Mesenteric fat pad (tissue), 1 donor: ENCODE results near the gene NFKBIB. TPM values are rescaled to one million over a fixed set of nuclear protein-coding genes. Genes with fewer than 3 reads are reported as not detected.
"Not testable (repeated sequence)": the region's sequence is repeated elsewhere in the genome, so short reads cannot be mapped to it uniquely, and the experiment has no call there.

ENCODE experiments used
- DNase-seq: peaks from one replicate; pipeline ENCODE4 v3.0.0-alpha.2; 2020; ENCODE audit warnings: low spot score
- long read RNA-seq: library from polyadenylated mRNA; unstranded; transcript quantifications from one replicate; pipeline ENCODE4 v2.0.0, GENCODE V29; 2020
- total RNA-seq: library from RNA; stranded (reverse); fragmentation: NEBNext Ultra II Directional; extraction: Animal tissue kit (Norgen Biotek cat#: 25700); gene quantifications from one replicate; pipeline ENCODE4 v1.2.1, GENCODE V29; 2021
- donor health status: DM: yes; HTN: yes; CAD: no.

The NFKBIB gene, protein sequence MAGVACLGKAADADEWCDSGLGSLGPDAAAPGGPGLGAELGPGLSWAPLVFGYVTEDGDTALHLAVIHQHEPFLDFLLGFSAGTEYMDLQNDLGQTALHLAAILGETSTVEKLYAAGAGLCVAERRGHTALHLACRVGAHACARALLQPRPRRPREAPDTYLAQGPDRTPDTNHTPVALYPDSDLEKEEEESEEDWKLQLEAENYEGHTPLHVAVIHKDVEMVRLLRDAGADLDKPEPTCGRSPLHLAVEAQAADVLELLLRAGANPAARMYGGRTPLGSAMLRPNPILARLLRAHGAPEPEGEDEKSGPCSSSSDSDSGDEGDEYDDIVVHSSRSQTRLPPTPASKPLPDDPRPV
- 24.2 TPM for total RNA-seq
- long read RNA-seq, transcript NFKBIB-204 (5 exons, 1,929 nt): major isoform, 25 of 54 reads
- long read RNA-seq, transcript NFKBIB-203 (5 exons, 2,200 nt): minor isoform, 6 of 54 reads
- long read RNA-seq, transcript NFKBIB-201 (6 exons, 1,159 nt): minor isoform, 15 of 54 reads
- long read RNA-seq, partial matches to known transcripts: 4 of 54 reads
- long read RNA-seq, other reads (novel, unspliced or antisense): 4 of 54 reads

DNA sequence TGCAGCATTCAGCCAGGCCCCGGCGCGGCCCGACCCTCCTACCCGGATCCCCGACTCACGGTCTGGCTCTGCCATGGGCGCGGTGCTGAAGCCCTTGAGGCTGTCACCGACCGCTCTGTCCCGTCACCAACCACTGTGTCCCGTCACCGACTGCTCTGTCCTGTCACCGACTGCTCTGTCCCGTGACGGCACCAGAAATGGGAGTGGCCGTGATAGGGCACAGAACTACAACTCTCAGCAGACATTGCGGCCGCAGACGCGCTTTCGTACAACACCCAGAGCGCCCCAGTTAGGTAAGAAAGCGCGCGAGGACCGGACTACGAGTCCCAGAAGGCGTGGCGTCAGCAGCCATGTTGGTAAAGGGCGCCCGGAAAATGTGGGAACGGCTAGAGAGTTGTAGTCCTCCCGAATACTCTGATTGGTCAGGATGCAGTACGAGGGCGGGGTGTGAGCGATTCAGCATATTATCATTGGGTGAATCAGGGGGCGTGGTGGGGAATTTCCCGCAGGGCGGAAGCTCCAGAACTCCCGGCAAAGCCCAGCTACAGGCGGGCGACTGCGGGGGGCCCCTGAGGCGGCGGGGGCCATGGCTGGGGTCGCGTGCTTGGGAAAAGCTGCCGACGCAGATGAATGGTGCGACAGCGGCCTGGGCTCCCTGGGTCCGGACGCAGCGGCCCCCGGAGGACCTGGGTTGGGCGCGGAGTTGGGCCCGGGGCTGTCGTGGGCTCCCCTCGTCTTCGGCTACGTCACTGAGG is at the start of gene NFKBIB, which contains the start of gene SIRT2:
NFKBIB (plus strand) TSS at position 523 of the 755 bp plus-strand sequence; CDS start at position 587, 64 bp downstream.
SIRT2 (minus strand) TSS at position 172 of the 755 bp plus-strand sequence; CDS start at position 75, 97 bp downstream.
- peak; percentile 99 for DNase-seq

DNA sequence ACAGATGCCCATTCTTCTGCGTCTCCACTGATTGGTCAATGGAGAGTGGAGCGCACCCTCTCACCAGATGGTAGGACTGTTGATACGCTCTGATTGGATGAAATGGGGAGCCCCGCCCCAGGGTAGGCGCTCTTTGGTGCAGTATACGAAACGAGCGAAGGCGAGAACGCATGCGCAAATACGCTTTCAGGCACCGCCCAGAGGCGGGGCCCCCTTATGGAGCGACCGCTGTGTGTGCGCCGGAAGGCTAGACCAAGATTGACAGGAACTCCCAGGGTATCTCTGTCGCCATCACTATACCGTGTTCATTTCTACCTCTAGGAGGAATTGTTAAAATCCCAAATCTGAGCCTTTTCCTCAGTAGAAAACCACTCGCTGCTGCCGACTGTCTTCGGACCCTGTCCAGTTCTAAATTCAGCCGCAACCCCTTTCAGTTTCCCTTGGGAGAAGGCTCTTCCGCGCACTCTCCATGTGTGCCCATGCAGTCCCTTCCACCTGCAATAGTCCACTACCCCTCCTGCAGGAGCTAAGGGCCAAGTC is 49.3 kb upstream of the NFKBIB start:
- DNase-seq: peak; percentile 99

- DNase-seq: no peak
Measured at GRCh38 chr19:38850976-38851621, 48.7 kb upstream of the NFKBIB start.

- peak; percentile 98 for DNase-seq
Measured at GRCh38 chr19:38851622-38852230, 48.0 kb upstream of the NFKBIB start.

GRCh38 chr19:38852231-38853044 is 47.3 kb upstream of the NFKBIB start:
- DNase-seq: no peak

- DNase-seq: no peak
Measured at GRCh38 chr19:38853214-38853613, 46.6 kb upstream of the NFKBIB start.

- not testable (repeated sequence) for DNase-seq
Measured at GRCh38 chr19:38854961-38855360, 44.8 kb upstream of the NFKBIB start.

GRCh38 chr19:38855751-38856150 is 44.0 kb upstream of the NFKBIB start:
- not testable (repeated sequence) for DNase-seq

- DNase-seq: no peak
Measured at GRCh38 chr19:38856813-38857212, 43.0 kb upstream of the NFKBIB start.

DNA sequence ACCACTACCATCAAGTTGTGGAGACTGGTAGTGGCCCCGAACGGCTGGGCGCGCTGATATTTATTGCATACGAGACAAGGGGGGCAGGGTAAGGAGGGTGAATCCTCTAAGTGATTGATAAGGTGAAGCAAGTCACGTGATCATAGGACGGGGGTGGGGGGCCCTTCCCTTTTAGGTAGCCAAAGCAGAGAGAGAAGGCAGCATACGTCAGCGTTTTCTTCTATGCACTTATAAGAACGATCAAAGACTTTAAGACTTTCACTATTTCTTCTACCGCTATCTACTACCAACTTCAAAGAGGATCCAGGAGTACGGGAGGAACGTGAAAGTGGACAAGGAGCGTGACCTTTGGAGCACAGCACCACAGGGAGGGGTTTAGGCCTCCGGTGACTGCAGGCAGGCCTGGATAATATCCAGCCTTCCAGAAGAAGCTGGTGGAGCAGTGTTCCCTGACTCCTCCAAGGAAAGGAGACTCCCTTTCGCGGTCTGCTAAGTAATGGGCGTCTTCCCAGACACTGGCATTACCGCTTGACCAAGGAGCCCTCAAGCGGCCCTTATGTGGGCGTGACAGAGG is 40.1 kb upstream of the NFKBIB start:
- DNase-seq: not testable (repeated sequence)

DNA sequence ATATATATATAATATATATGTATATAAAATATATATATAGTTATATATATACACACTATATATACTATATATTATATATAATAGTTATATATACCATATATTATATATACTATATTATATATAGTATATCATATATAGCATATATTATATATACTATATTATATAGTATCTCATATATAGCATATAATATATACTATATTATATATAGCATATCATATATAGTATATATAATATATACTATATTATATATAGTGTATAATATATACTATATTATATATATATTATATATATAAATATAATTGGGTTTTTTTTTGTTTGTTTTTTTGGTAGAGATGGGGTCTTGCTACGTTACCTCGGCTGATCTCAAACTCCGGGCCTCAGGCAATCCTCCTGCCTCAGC is 38.4 kb upstream of the NFKBIB start:
- no peak for DNase-seq

DNA sequence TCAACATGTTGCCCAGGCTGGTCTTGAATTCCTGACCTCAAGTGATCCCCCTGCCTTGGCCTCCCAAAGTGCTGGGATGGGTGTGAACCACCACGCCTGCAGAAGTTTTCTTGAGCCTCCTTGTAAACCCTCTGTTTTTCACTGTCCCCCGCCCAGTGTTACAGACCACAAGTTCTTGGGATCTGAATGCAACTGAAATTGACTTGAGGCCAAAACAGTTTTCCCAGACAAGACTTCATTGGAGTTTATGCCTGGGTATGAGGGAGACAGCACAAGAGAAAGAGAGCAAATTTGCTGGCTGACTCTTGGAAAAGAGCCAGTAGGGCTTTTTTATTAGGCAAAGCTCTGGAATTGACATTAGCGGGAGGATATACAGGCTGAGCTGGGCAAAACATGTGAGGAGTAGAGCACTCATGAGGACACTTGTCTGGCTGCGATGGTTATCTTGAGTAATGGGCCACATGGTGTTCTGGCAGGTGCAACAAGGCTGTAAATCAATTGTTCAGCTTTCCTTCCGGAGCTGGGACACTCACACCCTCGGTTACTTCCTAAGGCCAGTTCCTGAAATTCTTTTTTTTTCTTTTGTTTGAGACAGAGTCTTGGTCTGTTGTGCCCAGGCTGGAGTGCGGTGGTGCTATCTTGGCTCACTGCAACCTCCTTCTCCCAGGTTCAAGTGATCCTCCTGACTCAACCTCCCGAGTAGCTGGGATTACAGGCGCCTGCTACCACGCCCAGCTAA is 37.3 kb upstream of the NFKBIB start:
- no peak for DNase-seq

- no peak for DNase-seq
Measured at GRCh38 chr19:38867171-38867780, 32.5 kb upstream of the NFKBIB start.

DNA sequence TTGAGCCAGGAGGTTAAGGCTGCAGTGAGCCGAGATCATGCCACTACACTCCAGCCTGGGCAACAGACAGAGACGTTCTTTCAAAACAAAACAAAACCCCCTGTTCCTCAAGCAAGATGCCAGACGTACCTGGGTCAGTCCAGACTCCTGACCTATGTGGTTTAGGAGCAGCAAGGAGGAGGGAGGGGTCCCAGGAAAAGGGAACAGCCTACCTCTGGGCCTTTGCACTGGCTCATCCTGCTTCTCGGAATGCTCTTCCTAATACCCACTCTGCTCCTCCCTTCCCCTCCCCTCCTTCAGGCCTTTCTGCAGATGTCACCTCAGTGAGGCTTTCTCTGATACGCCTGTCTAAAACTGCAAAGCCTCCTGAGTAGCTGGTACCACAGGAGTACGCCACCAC is 31.2 kb upstream of the NFKBIB start:
- DNase-seq: no peak

GRCh38 chr19:38869160-38869835 is 30.5 kb upstream of the NFKBIB start:
- no peak for DNase-seq

GRCh38 chr19:38869836-38870607 is 29.7 kb upstream of the NFKBIB start:
- DNase-seq: peak; percentile 94

GRCh38 chr19:38870612-38871011 is 29.2 kb upstream of the NFKBIB start:
- DNase-seq: no peak
